GM12873 (cell line): ENCODE results near the gene FUT8.

Experiments used
- TF ChIP-seq, protein P1 (sequence below): IDR thresholded peaks from 2 replicates; pipeline ENCODE4 v1.5.1; 2012; ENCODE audit warnings: low read depth, mild to moderate bottlenecking, moderate library complexity, low read length, control low read depth; ENCODE audit not compliant: insufficient read depth; ENCODE audit errors: missing control alignments

Gene FUT8

DNA sequence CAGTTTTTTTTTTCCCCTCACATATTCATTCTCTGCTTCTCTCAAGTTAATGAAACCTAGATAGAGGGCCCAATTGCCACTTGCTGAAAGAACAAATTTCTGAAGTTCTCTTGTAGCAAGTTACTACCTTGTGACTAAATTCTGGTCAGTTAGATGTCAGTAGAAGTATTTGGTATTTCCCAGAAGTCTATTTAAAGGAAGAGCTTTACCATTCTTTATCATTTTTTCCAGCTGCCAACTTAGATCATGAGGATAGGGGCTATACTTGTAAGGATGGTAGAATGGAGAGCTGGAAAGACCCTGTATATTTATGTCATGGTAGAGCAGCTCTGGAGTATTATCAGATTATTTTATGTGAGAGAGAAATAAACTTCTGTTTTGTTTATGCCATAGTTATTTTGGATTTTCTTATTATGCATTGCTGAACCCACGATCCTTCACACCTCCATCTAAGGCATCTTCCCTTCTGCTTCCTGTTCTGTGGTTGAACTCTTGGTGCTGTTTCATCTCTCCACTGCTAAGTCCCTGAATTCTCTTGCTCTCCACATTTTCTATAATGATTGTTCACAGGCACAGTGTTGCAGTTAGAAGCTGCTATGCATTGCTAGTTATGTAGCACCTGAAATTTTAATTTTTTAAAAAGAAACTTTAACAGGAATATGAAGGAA lies 25.9 kb downstream of the FUT8 start:
- TF ChIP-seq, protein P1, sequence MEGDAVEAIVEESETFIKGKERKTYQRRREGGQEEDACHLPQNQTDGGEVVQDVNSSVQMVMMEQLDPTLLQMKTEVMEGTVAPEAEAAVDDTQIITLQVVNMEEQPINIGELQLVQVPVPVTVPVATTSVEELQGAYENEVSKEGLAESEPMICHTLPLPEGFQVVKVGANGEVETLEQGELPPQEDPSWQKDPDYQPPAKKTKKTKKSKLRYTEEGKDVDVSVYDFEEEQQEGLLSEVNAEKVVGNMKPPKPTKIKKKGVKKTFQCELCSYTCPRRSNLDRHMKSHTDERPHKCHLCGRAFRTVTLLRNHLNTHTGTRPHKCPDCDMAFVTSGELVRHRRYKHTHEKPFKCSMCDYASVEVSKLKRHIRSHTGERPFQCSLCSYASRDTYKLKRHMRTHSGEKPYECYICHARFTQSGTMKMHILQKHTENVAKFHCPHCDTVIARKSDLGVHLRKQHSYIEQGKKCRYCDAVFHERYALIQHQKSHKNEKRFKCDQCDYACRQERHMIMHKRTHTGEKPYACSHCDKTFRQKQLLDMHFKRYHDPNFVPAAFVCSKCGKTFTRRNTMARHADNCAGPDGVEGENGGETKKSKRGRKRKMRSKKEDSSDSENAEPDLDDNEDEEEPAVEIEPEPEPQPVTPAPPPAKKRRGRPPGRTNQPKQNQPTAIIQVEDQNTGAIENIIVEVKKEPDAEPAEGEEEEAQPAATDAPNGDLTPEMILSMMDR: no peak

DNA sequence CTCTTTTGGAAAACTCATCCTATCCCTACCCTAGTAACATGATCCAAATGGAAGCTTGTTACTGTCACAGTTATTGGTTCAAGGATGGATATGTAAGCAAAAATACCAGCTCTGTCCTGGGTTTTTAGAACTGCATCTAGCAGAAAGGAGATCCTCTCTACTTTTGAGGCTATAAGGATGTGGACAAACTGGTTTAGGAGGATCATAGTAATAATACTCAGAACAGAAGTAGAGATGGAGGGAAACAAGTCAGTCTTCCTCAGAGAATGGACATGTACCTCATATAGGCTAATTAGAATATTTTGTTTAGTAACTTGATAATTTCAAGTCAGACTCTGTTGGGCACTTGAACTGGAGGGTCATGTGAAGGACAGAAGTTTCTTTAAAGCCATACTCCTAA lies 26.6 kb downstream of the FUT8 start:
- TF ChIP-seq, protein P1: no peak

DNA sequence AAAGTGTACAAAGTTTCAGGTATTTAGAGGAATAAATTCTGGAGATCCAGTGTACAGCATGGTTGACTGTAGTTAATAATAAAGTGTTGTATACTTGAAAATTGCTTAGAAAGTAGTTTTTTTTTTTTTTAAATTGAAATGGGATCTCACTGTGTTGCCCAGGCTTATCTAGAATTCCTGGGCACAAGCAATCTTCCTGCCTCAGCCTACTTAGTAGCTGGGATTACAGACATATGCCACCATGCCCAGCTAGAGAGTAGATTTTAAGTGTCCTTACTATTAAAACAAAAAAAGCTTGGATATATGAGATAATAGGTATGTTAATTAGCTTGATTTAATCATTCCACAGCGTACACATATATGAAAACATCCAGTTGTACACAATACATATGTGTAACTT lies 27.7 kb downstream of the FUT8 start:
- TF ChIP-seq, protein P1: no peak

DNA sequence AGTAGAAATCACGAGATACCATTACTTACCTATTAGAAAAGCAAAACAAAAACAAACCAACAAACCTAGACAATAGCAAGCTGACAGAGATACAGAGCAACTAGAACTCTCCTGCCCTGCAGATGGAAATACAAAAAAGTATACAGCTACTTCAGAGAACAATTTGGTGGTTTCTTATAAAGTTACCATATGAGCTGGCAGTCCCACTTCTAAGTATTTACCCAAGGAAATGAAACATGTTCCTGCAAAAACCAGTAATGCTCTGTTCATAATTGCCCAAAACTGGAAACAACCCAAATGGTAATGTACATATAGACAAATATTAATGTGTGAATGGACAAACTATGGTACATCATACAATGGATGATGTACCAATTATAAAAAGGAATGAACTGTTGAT lies 31.7 kb downstream of the FUT8 start:
- TF ChIP-seq, protein P1: no peak

DNA sequence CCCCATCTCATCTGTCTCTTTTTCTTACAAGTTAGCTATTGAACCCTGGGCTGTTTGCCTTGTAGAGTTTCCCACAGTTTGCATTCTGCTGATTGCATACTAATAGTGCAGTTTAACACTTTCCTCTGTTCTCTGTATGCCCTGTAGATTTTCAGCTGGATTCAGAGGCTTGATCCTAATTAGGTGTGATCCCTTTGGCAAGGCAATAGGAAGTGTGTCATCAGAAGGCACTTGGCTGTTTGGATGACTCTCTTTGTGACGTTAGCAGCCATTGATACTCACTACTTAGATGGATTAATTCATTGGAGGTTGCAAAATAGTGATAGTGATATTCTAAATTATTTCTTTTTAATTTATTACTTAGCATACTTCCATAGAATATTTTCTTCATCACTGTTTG lies 33.6 kb downstream of the FUT8 start:
- TF ChIP-seq, protein P1: no peak

DNA sequence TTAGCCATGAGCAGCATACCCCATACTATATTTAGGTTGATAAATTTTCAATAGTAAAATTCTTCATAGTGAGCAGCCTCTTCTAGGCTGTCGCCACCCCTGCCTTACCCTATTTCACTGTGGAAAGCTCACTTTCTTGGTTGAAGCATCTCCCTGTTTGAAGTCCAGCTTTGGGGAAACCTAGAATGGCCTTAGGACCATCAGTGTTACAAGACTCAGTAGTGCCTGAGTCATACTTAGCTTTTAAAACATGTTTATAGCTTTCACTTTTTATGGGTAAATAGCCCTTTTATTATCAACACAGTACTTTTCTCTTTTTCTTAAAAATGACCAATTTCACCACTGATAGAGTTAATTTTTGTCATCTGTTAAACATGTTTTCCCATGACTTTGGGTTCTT lies 37.1 kb downstream of the FUT8 start:
- TF ChIP-seq, protein P1: no peak

DNA sequence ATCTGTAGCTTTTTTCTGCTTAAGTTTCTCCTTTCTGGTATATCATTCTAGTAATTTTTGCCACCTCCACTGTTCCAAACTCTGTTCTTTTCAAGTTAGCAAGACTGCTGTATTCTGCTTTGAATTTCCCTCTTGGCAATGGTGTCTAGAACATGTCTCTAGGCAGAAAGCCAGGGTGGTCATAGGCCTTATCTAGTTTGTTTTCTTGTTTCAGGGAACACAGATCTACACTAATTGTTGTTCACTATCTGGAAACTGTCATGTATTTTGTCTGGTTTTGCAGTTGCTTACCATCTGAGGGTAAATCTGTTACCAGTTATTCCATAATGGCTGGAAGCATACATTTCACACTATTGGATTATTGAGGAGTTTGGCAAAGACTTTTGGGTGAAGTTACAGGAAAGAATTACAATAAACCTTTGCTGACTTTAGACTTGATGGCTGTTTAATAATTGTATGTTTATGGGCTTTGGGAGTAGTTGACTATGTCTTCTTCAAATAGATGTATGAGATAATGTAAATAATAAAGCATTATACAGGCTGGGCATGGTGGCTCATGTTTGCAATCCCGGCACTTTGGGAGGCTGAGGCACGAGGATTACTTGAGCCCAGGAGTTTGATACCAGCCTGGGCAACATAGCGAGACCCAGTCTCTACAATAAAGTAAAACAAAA lies 41.4 kb downstream of the FUT8 start:
- TF ChIP-seq, protein P1: no peak
